OCI-LY3 (cell line): ENCODE data around the gene NOS1AP.

Experiments used
- H2AFZ ChIP-seq: fragments of 200-600, 300-600 bp; shearing (Covaris generic); 2 replicates; pipeline ENCODE4 v1.6.0; 2014; ENCODE audit warnings: antibody characterized with exemption, low read depth, low read length
- H3K27ac ChIP-seq: fragments of 200-600, 300-600 bp; sonication (generic); 2 replicates; pipeline ENCODE4 v1.5.1; 2014; ENCODE audit warnings: mild to moderate bottlenecking, low read length, moderate library complexity, mixed read lengths
- H3K27me3 ChIP-seq: fragments of 200-600, 300-600 bp; sonication (generic); 2 replicates; pipeline ENCODE4 v1.6.1; 2014; ENCODE audit warnings: low read depth, low read length, mixed read lengths
- H3K36me3 ChIP-seq: fragments of 200-600, 300-600 bp; sonication (generic); replicated peaks from 2 replicates; pipeline ENCODE3; 2014; ENCODE audit warnings: low read depth, low read length, mixed read lengths
- H3K4me1 ChIP-seq: fragments of 300-600, 200-600 bp; sonication (generic); 2 replicates; pipeline ENCODE4 v1.6.1; 2014; ENCODE audit warnings: low read length, mixed read lengths
- H3K4me2 ChIP-seq: fragments of 200-600, 300-600 bp; sonication (generic); 2 replicates; pipeline ENCODE4 v1.6.1; 2014; ENCODE audit warnings: low read length, mixed read lengths
- H3K4me3 ChIP-seq: fragments of 300-600, 200-600 bp; sonication (generic); 2 replicates; pipeline ENCODE4 v1.5.1; 2014; ENCODE audit warnings: antibody characterized with exemption, mild to moderate bottlenecking, low read length, moderate library complexity
- H3K79me2 ChIP-seq: fragments of 300-600, 200-600 bp; shearing (Covaris generic); 2 replicates; pipeline ENCODE4 v1.6.1; 2014; ENCODE audit warnings: mild to moderate bottlenecking, low read length, mixed read lengths
- H3K9ac ChIP-seq: fragments of 300-600, 200-600 bp; shearing (Covaris generic); 2 replicates; pipeline ENCODE4 v1.6.0; 2014; ENCODE audit warnings: mild to moderate bottlenecking, low read length, moderate library complexity
- H3K9me3 ChIP-seq: fragments of 200-600, 300-600 bp; shearing (Covaris generic); 2 replicates; pipeline ENCODE4 v1.6.1; 2014; ENCODE audit warnings: low read length, mixed read lengths; ENCODE audit not compliant: insufficient read depth
- H4K20me1 ChIP-seq: fragments of 200-600, 300-600 bp; sonication (generic); 2 replicates; pipeline ENCODE4 v1.6.1; 2016; ENCODE audit warnings: low read length, mixed read lengths; ENCODE audit not compliant: insufficient read depth
- CTCF ChIP-seq: fragments of 200-600, 300-600 bp; sonication (generic); IDR thresholded peaks from 2 replicates; pipeline ENCODE4 v1.5.1; 2014; ENCODE audit warnings: antibody characterized with exemption, low read length, low read depth
- EZH2phosphoT487 ChIP-seq: fragments of 200-600 bp; shearing (Covaris generic); IDR thresholded peaks from 2 replicates; pipeline ENCODE4 v1.6.1; 2018; ENCODE audit warnings: antibody characterized with exemption, mixed run types, low read depth

Gene NOS1AP

GRCh38 chr1:162180813-162181212 is 111.3 kb downstream of the NOS1AP start:
- Histone ChIP-seq H3K36me3 (no peaks in the 10 kb centered on the region), H3K9me3 (no peaks in the 10 kb centered on the region), H3K4me2 (no peak overlapping the region), H3K79me2 (no peaks in the 10 kb centered on the region), H2AFZ (no peak overlapping the region), H3K4me1 (no peaks in the 10 kb centered on the region), H3K27ac (no peak overlapping the region), H4K20me1 (no peaks in the 10 kb centered on the region), H3K27me3 (peaks cover 28% of the 10 kb centered on the region; the same call in 1 of the 2 replicates), H3K4me3 (no peak overlapping the region), H3K9ac (no peak overlapping the region)
- TF ChIP-seq CTCF (no peak), EZH2phosphoT487 (no peak)

GRCh38 chr1:162182090-162182489 is 112.6 kb downstream of the NOS1AP start:
- Histone ChIP-seq H3K36me3 (no peaks in the 10 kb centered on the region), H4K20me1 (no peaks in the 10 kb centered on the region), H2AFZ (no peak overlapping the region), H3K27me3 (peaks cover 28% of the 10 kb centered on the region; the same call in 1 of the 2 replicates), H3K9me3 (no peaks in the 10 kb centered on the region), H3K4me1 (no peaks in the 10 kb centered on the region), H3K4me2 (no peak overlapping the region), H3K9ac (no peak overlapping the region), H3K4me3 (no peak overlapping the region), H3K79me2 (no peaks in the 10 kb centered on the region), H3K27ac (no peak overlapping the region)
- TF ChIP-seq CTCF (no peak), EZH2phosphoT487 (no peak)

- no peaks in the 10 kb centered on the region for H3K79me2 ChIP-seq
- TF ChIP-seq EZH2phosphoT487, result no peak
- no peak for TF ChIP-seq CTCF
- H3K27me3 ChIP-seq, result peaks cover 15% of the 10 kb centered on the region; the same call in 1 of the 2 replicates
Measured at GRCh38 chr1:162185314-162186025, 116.0 kb downstream of the NOS1AP start.

GRCh38 chr1:162186026-162186374 is 116.5 kb downstream of the NOS1AP start:
- Histone ChIP-seq H3K79me2 (no peaks in the 10 kb centered on the region), H4K20me1 (no peaks in the 10 kb centered on the region), H3K4me1 (no peaks in the 10 kb centered on the region)

More at GRCh38 chr1:162185314-162186025, 116.0 kb downstream of the NOS1AP start:
- Histone ChIP-seq H3K36me3 (no peaks in the 10 kb centered on the region), H3K4me3 (no peak overlapping the region), H3K27ac (no peak overlapping the region), H2AFZ (no peak overlapping the region), H3K9ac (no peak overlapping the region), H3K4me2 (no peak overlapping the region), H3K4me1 (no peaks in the 10 kb centered on the region), H4K20me1 (no peaks in the 10 kb centered on the region), H3K9me3 (no peaks in the 10 kb centered on the region)

More at GRCh38 chr1:162186026-162186374, 116.5 kb downstream of the NOS1AP start:
- TF ChIP-seq CTCF, result no peak
- no peak for TF ChIP-seq EZH2phosphoT487
- Histone ChIP-seq H3K4me3 (no peak overlapping the region), H3K36me3 (no peaks in the 10 kb centered on the region), H3K9ac (no peak overlapping the region), H3K27me3 (peaks cover 12% of the 10 kb centered on the region; the same call in 1 of the 2 replicates), H3K9me3 (no peaks in the 10 kb centered on the region), H2AFZ (no peak overlapping the region), H3K4me2 (no peak overlapping the region), H3K27ac (no peak overlapping the region)
